Stimulated activated CD8-positive, alpha-beta memory T cell treated with anti-CD3 and anti-CD28 coated beads, Interleukin-12 subunit alpha, Interleukin-12 subunit beta, amount 100 ng/mL, for 1 hour (primary cell): ENCODE results near the gene ONECUT3.
"Not testable (repeated sequence)": the region's sequence is repeated elsewhere in the genome, so short reads cannot be mapped to it uniquely, and the experiment has no call there.

Source experiments
- DNase-seq: peaks from one replicate; pipeline ENCODE4 v3.0.0-alpha.2; 2020; ENCODE audit warnings: low read depth

The ONECUT3 gene

DNA sequence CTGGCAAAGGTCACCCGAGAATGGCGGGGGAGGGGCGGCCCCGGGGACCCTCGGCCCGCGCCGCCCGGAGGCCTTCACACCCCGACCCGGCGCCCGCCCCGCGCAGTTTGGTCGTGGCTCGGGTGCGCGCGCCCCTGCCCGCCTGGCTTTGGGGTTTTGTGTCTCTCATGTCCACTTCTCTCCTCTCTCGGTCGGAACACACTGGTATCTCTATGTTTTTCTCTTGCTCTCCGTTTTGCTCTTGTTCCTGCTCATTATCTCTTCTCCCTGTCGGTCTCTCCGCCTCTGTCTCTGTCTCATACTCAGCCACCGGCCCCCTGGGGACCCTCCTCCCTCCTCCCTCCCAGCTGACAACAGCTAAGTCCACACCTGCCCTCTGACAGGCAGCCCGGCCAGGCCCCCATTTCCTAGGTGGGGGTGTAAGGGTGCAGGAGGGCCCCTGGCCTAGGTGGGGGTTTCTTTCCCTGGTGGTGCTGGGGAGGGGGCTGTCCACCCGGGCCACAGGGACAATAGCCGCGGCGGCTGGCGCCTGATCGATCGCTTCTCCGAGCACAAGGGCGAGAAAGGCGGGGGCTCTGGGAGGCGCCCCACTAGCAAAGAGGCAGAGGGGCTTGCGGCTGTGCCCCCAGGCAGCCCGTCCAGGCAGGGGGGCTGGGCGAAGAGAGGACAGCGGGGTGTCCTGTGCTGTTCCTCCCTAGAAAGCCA is 2.3 kb downstream of the ONECUT3 start:
- DNase-seq, result no peak

DNA sequence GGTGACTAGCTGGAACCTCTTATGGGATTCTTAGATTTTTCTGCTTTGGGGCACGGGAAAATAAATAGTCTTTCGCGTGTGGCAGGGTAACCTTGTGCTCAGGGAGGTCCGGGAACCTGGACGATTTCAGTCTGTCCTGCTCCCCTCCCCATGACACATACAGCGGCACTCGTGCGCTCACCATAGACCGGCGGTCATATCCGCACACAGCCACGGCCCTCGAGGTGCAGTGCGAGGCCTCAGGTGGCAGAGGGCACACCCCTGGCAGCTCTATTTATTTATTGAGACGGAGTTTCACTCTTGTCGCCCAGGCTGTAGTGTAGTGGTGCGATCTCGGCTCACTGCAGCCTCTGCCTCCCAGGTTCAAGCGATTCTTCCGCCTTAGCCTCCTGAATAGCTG is 3.0 kb downstream of the ONECUT3 start:
- no peak for DNase-seq

DNA sequence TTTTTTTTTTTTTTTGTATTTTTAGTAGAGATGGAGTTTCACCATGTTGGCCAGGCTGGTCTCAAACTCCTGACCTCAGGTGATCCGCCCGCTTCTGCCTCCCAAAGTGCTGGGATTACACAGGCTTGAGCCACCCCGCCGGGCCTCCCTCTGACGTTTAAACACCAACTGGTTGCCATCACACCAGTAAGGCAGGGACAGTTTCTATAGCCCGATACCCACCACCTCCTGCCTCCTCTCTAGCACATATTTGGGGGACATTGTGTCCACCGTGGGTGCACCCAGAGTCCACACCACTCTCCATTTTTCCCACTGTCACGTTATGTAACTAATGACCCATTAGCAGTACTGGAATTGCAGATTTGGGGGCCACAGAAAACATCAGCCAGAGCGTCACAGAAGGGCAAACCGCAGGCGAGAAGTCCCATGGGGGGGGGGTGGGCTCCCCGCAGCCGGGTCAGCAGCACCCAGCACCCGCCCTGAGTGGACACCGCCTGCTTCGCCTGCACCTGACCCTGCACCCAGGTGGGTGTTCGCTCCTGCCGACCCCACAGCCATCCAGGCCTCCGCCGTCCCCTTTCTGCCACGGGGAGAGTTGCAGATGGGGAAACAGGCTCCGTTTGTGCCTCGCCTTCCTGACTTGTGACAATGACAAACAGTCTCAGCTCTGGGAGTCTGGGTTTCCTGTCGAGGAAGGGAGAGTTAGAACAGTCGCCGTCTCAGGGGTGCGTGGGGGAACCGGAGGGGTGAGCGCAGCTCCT is 3.6 kb downstream of the ONECUT3 start:
- DNase-seq, result no peak

DNA sequence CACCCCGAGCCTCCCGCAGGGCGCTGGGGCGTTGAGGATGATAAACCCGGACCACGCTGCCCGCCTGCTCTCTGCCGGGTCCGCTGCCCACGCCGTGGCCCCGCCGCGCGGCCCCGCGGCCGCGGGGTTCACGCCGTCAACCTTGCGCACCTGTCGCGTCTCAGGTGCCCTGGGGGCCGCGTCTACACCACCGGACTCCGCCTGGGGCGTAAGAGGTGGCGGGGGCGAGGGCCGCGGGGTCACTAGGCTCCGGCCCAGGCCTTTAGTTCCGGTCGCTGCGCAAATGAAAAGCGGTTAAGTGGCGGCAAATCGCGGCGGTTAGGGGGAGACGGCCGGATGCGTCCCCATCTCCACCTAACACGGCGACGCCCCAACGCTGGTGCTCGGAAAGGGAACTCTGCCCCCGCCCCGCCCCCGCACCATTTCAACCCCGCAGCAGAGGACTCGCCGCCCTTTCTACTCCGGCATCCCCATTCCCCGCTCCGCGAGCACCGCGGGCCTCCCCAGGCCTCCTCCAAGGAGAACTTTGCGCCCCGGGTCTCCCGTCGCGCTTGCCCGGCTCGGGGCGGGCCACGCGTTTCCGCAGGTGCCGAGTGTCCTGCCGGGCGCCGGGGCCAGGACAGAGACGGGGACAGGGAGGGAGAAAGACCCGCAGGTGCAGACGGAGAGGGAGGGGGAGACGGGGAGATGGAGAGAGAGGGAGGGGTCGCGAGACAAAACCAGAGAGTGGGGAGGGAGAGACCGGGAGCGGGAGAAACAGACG is 4.3 kb downstream of the ONECUT3 start:
- no peak for DNase-seq

DNA sequence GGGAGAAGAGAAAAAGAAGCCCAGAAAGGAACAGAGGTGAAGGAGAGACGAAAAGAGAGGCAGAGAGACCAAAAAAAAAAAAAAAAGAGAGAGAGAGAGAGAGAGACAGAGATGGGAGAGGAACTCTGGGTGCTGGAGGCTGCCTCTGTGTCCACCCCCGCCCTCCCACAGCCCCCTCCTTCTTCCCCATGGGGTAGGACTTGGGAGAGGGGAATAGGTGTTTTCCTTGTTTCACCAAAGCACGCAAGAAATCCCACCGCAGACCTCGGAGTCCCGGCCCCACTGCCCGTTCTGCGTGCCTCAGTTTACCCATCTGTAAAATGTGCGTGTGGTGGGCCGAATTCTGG is 4.9 kb downstream of the ONECUT3 start:
- no peak for DNase-seq

DNA sequence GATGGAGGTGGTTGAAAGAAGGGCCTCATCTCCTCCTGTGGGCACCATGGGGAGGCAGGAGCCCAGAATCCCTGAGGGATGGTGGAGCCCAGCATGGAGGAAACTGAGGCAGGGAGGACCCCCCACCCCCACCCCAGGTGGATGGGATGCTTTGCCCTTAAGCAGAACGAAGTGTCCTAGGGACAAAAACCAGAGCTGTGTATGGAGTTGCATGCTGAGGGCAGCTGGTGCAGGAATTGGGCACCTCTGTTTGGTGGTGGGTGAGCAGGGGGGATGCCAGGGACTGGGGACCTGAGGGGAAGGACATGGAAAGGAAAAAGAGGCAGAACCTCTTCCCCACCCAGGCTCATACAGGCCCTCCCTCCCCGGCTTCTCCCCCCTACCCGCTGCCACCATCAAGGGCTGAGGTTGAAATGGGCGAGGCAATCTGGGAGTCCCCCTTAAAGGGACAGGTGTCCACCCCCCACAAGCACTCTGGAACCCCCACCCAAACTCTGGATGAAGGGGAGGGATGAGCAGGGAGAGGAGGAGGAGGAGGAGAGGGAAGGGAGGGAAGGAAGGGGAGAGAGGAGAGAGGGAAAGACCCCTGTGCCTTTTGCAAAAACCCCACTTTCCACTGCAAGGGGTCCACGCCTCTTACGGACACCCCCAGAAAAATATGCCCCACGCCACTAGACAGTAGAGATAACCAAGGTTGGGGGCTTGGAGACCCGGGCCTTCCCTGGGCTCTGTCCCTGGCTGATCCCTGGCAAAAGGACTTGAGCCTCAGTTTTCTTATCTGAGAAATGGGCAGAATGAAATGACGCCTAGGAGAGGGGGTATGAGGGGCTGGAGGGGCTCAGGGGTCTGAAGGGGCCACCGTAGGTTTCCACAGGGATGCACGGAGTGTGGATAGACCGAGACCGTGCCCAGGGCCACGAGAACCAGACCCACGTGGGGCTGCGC is 5.9 kb downstream of the ONECUT3 start:
- no peak for DNase-seq

DNA sequence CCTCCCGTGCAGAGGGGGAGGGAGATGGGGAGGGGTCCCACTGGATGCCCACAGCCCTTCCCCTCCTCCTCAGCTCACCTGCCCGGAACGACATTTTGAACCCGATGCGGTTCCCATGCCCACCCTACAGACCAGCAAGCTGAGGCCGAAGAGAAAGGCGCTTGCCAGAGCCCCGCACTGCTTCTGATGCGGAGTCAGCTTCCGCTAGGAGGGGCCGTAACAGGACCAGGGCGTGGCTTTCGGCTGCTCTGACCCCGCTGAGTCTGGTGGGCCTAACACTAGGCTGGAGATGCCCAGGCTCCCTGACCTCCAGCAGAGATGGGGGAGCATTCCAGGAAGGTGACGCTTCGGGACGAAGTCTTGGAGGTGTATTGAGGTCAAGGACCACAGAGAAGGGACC is 6.7 kb downstream of the ONECUT3 start:
- no peak for DNase-seq

DNA sequence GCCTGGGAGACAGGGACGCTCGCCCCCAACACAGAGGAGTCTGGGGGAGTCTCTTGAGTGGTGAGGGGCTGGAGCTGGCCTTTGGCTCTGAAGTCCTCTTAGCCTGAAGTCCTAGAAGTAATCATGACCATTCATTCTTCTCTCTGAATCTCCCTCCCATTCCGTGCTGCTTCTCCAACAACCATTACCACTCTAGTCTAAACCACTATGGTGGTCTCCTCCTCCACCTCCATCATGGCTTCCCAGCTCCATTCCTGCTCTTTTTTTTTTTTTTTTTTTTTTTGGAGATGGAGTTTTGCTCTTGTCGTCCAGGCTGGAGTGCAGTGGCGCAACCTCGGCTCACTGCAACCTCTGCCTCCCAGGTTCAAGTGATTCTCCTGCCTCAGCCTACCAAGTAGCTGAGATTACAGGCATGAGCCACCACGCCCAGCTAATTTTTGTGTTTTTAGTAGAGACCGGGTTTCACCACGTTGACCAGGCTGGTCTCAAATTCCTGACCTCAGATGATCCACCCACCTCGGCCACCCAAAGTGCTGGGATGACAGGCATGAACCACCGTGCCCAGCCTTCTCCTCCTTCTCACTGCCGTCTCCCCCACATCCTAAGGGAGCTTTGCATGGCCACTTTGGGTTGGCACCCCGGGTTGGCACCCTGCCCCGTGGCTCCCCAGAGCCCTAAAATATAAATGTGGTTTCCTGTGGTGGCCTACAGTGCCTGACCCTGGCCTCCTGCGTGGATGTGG is 7.7 kb downstream of the ONECUT3 start:
- not testable (repeated sequence) for DNase-seq

DNA sequence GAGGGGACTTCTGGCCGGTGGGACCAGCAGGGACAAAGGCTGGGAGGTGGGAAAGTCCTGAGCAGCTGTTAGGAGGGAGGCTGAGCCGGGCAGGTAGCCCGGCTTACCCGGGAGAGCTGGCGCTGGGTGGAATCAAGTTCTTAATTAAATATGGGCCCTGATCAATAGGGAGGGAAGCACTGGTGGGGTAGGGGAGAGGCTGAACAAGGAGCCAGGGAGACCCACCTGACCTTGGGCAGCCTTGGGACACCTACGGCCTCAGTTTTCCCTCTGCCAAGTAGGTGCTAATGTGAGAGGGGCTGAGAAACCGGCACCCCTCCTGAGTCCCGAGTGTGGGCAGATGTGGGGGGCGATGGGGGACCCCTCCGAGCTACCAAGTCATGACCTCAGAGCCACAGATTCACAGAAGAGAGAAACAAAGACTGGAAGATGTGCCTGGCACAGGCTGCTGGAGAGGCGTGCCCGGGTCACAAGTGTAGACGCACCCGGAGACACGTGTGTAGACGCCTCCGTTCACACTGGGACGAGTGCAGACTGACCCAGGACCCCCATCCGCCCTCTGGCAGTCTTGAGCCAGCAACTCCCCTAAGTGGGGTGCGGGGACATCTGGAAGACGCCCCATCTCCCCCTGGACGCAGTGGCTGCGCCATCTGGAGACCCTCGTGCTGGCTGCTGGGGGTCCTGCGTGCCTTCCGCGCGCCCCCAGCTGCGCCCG is 8.4 kb downstream of the ONECUT3 start:
- DNase-seq, result no peak

DNA sequence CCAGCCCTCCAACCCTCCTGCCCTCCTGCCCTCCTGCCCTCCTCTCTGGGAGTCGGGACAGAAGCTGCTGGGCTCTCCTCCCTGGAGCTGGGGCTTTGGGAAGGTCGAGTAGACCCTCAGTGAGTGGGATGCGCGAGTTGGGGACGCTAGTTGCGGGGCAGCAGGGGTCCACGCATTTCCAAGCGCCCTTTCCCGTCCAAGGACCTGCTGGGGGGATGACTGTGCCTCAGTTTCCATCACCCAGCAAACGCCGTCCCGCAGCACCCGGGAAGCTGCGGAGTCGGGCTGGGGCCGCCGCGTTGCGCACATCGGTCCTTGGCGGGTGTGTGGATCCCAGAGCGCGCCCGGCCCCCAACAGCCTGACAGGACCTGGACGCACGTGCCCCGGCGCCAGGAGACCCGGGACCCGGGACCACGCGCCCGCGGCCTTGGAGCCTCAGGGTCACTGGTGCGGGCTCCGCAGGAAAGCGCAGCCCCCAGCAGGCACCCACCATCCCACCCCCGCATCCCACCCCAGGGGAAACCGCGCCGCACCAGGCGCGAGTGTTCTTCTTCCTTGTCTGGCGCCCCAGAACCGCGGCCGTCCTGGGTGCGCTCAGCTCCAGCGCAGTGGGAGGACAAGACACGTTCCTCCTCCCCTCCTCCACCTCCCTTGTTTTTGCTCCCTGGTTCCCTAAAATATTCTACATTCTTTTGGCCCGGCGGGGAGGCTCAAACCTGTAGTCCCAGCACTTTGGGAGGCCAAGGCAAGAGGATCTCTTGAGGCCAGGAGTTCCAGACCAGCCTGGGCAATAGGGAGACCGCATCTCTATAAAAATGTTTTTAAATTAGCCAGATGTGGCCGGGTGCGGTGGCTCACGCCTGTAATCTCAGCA is 9.2 kb downstream of the ONECUT3 start:
- no peak for DNase-seq

DNA sequence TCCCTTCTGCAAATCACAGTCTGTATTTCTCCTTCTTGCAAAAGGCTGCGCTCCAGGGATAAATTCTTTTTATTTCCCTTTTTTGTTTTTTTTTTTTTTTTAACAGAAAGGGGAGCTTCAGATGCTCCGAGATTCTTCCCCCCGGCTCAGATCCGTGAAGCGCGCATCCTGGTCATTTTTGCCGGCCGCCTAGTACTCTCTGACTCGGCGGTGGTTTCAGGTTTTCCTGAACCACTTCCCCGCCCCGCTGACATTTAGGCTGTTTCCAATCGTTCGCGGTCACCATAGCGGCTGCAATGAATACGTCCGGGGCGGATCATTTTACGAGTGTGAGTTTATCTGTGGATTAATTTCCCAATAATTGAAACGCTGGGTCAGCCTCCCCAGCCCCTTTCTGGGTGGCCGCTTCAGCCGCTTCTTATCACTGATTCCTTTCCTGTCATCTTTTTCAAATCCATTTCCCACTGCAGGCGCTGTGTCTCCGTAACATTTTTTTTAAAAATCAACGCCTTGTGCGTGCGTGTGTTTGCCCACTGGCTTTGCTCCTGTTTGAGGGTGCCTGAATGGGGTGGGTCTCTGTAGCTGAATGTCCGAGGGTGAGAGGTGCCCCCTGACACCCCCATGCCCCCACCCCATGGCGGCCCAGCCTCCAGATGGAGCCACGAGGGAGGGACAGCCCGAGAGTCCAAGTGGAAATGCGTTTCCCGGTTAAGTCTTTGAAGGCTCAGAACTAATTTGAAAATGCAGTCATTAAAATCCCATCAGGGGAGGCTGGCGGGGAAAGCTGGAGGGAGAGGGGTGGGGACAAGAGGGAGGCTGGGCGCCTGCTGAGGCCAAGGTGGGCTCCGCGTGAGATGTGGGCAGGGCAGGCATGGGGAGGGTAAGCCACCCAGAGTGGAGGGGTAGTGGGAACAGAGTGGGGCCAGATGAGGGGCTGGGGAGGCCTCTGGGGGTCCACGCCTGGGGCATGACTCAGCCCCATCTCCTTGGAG is 10.6 kb downstream of the ONECUT3 start:
- DNase-seq, result no peak

DNA sequence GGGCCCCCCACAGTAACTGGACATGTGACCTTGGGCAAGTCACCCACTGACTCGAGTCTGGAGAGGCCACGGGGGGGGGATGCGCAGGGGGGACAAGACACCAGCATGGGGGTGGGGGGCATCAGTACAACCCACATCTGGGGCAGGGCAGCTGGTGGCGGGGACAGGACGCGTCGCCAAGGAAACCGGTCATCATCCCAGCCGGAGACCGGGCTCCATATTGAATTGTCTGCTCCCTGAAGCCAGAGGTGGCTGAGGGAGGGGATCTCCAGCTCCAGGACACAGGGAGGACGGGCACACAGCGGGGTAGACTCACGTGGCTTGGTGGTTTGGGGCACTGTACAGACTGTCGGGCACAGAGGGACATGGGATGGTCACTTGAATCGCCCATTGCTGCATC is 11.4 kb downstream of the ONECUT3 start:
- no peak for DNase-seq

DNA sequence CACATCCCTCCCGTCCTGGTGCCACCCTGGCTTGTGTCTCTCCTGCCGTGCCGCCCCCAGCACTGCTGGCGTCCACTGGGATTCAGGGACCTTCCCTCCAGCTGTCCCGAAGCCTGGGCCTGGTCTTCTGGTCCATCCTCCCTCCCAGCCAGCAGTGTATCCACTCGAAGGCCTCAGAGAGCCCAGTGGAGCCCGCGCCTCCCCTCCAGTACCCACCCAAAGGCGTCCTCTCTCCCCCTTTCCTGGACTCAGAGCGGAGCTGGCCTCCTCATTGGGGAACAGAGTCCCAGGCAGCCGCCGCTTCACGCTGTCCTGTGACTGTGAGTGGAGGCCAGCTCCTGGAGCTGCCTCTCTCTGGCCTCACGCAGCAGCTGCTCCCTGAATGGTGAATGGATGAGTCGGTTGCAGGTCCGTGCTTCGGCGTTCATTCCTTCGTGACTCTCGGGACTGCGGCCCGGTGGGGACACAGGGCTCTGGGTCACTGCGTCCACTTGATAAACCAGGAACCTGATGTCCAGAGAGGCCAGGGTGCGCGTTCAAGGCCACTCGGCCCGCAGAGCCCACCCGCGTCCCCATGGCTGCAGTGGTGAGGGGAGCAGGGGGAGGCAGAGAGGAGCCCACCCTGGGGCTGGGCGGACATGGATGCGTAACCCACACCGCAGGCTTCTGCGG is 12.1 kb downstream of the ONECUT3 start:
- no peak for DNase-seq

DNA sequence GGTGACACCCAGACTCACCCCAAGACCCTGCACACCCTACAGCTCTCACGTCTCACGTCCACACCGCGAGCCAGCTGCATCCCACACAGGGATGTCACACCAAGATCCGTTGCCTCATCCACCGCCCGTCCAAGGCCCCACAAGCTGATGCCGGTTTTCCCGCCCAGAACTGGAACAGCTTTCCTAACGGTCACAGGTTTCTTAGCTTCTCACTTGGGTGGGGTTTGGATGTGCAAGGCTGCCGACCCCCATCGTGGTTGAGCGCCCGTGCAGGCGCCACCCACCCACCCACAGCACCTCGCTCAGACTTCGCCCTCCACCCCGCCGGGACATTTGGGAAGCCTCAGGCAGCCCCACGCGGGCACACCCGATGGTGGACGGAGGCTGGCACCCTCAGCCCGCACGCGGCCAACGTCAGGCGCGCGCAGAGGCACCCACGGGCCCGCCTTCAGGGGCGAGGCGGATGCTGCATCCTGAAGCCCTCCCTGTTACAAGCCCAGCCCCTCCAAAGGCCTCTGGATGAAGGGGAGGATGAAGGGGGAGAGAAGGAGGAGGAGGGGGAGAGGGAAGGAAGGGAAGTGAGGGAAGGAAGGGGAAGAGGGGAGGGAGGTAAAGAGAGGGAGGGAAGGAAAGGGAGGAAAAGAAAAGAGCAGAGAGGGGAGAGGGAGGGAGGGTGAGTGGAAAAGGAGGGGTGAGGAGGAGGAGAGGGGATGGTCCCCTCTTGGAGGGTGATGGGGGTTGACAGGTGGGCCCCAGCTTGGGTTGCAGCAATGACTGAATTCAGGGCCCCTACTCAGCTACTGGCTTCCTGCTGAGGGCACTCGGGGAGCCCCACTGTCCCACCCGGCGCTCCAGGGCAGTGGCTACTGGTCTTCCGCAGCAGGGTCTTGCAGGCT is 12.8 kb downstream of the ONECUT3 start:
- no peak for DNase-seq

DNA sequence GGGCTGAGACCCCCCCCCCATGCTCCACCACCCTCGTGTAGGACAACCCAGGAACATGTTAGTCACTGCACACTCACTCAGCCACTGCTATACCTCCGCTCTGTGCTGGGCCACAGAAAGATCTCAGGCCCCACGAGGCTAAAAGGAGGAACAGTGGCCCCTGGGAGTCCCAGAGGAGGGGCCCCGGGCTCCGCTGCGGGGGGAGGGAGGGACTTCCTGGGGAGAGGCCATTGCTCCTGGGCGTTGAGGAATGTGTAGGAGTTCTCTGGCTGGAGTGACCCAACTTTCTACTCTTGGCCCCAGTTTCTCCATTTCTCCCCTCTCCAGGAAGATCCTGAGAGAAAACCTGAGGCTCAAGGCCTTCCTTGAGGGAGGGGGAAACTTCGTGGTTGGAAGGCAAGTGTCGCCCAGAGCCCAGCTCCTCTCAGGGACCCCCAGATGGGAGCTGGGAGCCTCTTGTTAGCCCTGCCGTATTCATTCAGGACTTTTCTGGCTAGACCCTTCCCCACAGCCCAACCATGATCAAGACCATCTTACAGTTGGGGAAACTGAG is 13.6 kb downstream of the ONECUT3 start:
- no peak for DNase-seq

DNA sequence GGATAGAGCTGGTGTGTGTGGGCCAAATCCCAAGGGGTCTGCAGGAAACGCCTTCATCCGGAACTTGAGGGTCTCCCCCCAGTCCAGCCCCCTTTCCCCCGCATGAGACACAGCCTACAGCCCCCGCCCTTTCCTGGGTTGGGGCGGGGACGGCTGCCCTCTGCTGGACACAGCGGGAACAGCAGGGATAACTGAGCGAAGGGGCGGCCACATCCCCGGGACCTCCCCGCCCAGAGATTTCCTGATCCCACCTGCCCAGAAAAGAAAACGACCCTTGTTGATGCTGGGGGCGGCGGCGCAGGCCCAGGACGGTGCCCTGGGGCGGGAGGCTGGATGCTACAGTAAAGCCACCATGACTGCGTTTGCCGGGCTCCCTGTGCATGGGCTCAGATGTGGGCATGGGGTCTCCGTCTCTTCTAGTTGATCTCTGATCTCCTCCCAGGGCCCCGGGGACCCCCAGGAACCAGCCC is 14.2 kb downstream of the ONECUT3 start:
- peak; percentile 32 for DNase-seq
